ENCODE results near the gene ZDHHC14.

The ZDHHC14 gene

DNA sequence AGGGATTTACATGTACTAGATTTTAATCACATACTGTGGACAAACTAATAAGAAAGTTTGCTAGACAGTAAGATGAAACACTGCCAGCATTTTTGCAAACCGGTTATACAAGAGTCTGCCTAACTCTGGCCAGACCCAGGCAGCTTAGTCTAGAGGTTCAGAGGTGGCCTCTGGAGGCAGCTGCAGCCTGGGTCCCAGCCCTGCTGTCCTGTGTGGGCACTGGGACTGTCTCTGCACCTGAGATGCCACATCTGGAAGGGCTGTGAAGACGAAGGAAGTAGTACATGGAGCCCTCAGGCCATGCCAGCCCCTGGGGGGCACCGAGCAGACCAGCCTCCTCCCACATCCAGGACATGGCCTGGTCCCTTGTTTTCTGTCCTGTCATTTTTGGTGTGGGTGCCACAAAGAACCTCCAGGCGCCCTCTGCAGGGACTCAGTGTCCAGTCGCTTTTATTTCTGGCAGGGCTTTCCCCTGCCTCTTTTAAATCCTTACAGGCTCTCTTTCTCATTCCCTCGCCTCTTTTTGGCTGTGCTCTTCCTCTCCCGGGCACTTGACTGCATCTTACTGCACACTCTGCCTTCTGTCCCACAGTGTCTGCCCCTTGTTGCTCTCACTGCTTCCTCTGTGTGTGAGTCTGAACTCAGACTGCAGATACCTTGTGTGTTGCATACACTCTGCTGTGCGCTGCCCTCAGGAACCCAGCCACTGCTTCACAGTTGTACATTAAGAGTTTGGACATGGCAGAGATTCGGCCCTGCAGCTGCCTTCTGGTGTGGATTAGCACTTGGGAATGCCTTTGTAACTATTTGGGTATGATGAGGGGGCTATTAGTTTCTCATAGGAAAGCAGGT lies 216.7 kb downstream of the ZDHHC14 start:
- peak; percentile 72 for DNase-seq (ENCODE audit: low spot score)

DNA sequence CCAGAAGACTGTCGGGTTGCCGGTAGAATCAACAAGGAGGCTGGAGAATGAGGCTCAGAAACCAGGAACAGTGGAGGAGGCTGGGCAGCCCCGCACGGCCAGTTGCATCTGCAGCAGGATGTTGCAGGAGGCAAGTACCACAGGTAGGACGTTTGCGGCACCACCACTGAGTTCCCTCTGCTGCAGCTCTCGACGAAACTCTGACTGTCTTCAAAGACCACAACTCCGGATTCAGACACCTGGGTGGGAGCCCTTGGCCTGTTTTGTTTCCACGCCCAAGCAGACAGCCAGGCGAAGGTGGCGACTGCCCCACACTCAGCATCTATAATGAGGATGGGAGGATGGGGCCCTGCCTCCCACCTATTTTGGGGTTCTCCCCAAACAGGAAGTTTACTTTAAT lies 218.2 kb downstream of the ZDHHC14 start:
- peak; percentile 9 for DNase-seq (ENCODE audit: low spot score)

DNA sequence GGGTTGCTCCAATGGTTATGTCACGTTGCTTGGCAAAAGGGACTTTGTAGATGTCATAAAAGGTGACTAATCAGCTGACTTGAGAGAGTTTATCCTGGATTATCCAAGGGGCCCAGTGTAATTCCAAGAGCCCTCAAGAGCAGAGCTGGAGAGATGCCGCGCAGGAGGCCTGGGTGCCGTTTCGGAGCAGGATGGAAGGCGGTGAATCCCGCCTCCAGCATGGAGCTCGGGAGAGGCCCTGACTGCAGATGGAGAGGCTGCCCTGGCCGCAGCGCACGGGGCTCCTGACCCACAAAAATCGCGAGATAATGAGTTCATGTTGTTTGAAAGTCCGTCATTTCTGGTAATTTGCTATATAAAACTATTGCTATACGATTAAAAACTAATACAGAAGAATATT lies 219.8 kb downstream of the ZDHHC14 start:
- DNase-seq (ENCODE audit: low spot score): no peak

DNA sequence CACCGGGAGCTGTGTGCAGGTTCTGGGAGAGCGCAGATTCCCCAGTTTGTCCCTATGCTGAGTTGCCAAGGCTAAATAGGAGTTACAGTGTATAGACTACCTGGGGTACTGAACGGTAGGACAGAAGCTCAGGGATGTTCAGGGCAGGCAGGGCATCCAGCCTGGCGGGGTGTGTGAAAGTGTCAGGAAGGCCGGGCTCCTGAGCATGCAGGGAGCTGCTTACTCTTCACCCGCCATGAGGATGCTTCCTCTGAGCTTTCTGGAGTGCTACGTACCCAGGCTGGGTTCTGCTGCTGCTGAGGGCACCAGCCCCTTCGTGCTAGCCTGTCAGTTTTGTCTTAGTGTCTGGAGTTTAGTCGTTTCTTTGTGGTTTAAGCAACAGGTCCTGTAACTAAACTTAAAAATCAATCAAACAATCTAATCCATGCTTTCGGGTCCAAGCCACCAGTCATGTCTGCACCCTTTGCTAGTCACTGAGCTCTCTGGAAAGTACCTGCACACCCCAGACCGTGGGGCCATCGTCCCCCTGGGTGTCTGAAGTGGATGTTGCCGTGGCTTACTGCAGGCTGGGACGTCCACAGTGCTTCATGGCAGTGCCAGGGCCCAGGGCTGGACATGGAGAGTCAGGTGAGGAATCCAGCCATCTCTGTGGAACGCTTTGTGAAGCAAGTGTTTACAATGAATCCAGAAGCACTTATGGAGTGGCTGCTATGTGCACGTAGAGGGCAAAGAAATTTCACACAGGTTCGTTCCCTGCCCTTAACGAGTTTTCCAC lies 221.7 kb downstream of the ZDHHC14 start:
- DNase-seq (ENCODE audit: low spot score): no peak

DNA sequence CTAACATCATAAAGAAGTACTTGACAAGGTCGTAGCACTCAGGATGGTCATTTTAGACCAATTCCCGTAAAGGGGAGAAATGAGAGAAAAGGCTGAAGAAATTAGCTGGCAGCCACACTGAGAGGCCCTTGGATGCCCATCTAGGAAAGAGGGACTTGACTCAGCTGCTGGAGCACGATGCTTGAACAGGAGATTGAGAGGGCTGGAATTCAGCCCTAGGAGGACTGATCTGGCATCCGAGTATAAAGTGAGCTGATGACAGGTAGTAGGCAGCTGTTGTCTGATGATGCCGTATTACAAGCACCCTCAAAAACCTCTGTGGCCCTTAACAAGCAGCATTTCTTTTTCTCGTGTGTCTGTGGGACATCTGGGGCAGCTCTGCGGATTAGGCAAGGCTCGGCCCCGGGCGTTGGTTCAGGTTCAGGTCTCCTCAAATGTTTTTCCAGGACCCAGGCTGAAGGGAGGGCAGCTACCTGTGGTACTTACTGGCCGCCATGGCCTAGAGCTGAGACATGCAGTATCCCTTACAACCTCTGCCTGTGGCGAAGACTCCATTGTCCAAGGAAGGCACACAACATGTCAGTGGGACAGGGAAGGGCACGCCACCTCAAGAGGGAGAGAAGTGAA lies 222.4 kb downstream of the ZDHHC14 start:
- DNase-seq (ENCODE audit: low spot score): no peak

DNA sequence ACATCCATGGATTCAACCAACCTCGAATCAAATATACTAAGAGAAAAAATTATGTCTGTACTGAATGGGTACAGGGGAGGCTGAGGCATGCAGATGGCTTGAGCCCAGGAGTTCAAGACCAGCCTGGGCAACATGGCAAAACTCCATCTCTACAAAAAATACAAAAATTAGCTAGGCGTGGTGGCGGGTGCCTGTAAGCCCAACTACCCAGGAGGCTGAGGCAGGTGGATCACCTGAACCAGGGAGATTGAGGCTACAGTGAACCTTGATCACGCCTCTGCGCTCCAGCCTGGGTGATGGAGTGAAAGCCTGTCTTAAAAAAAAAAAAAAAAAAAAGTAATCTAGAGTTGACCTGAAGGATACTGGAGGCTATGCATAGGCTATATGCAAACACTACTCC lies 223.0 kb downstream of the ZDHHC14 start:
- no peak for DNase-seq (ENCODE audit: low spot score)

DNA sequence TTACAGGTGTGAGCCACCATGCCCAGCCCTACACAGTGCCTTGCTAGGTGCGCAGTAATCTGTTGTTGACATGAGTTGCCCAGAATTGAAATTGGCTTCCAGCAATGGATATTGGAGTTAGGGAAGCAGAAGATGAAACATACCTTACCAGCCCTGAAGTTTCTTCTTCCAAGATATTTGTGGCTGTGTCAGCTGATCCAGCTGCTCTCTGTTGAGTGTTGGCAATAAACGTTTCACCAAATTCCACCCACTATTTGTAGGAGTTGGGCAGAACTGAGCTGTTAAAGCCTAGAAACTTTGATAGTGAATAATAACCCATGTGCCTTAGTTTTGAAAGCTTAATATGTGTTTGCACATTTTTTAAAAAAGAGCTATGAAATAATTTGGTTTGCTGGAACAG lies 223.8 kb downstream of the ZDHHC14 start:
- no peak for DNase-seq (ENCODE audit: low spot score)

DNA sequence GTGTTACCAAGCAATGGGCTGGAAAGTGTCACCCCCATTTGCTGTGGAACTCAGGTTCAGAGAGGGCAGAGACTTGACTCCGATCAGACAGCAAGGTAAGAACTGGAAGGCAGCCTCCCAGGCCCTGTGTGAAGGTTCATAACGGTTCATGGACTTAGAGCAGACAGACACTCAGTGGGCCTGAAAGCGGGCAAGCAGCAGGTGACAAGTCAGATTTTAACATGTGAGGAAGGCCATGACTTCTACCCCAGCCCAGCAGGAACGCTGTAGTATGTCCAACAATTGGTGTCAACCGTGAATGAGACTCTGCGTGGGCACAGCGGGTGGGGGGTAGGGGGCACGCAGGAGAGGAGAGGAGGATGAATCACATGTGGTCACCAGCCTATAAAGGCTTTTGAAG lies 224.5 kb downstream of the ZDHHC14 start:
- no peak for DNase-seq (ENCODE audit: low spot score)

DNA sequence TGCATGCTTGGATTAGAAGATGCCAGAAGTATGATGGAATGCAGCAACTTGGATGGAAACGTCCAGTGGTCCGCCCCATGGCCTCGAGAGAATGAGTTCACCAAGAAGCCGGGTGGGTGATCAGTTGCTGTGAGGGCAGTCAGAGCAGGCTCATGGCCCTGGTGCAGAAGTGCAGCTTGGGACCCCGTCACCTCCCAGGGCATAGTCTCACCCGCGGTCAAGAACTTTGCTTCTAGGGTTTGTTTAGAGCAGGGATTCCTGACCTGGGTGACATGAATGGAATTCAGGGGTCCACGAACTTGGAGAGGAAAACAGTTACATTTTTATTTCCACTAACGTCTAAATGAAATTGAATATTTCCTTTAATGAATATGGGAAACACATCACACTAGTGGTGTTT lies 225.5 kb downstream of the ZDHHC14 start:
- no peak for DNase-seq (ENCODE audit: low spot score)

DNA sequence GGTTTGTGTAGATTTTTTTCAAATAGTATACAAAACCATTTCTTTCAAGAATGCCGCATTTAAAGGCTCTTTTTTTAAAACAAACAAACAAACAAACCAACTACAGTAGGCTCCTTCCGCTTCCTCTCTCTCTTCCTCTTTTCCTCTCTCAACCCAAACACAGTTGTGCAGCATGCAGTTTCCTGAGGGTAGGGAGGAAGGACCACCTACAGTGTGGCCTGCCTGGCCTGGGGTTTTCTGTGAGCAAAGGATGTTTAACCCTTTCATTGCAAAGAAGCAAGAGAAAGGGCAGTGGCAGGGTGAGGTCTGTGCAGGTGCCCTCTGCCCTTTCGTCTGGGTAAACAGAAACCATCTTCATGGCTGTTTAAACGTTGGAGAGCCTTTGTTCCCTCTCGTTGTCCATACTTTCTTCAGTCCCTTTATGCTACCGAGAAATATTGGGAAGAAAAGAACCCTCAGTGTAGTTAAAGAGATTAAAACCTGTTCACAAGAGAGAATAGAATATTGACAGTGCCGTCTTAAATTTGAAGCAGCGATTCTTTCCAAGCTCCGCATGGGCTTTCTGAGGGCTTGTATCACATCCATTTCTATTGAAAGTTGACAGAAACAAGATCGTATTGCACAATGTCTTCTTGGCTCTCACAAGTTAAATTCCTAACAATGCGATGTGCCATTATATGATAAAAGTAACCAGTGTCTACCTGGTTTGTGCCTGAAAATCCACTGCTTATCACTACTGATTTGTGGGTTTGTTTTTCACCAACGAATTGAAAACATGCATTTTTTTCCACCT lies 226.5 kb downstream of the ZDHHC14 start:
- no peak for DNase-seq (ENCODE audit: low spot score)

DNA sequence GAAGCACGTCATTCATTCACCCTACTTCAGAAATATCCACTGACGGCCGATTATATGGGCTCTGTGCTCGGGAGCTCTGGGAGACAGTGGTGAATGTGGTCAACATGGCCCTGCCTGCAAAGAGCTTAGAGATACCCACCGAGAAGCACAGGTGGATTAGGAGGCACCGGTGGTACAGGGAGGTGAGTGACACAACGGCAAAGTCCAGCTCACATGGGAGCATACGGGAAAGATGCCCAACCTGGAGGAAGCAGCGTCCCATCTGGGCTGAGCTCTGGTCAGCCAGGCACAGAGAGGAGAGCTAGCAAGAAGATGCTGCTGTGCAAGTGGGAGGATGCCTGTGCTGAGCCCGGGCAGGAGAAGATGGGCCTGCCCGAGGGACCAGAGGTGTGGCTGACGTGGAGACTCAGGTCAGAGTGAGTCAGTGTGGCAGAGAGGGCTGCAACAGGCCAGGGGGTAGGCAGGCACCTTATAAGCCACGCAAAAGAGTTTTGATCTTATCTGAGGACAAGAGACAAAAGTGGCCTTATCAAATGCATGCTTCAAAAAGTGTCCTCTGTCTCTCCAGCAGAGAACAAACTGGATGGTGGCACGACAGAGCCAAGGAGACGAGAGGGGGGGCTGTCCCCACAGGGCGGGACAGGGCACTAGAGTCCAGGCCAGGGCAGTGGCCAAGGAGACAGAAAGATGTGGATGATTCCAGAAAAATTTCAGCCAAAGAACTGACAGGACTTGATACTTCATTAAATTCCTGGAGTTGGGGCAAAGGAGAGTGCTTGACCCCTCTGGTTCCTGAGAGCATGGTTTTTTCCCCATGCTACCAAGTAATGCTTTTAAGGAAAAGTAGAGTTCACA lies 227.5 kb downstream of the ZDHHC14 start:
- no peak for DNase-seq (ENCODE audit: low spot score)

DNA sequence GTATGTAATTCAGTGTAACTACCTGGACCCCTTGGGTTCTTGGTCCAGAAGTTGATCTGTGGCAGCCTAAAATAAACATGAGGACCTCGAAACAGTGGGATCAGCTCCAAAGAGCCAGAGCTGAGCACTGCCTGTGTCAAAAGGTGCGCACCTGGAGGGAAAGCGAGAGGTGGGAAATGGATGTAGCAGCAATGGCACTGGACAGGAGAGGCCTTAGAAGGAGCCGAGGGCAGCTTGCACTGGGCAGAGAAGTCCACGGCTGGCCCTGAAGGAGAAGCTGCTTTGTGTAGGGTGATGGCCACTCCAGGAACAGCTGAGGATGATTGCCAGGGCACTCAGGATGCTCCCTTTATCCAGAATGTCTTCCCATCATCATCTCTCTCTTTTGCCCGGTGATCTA lies 228.1 kb downstream of the ZDHHC14 start:
- no peak for DNase-seq (ENCODE audit: low spot score)

DNA sequence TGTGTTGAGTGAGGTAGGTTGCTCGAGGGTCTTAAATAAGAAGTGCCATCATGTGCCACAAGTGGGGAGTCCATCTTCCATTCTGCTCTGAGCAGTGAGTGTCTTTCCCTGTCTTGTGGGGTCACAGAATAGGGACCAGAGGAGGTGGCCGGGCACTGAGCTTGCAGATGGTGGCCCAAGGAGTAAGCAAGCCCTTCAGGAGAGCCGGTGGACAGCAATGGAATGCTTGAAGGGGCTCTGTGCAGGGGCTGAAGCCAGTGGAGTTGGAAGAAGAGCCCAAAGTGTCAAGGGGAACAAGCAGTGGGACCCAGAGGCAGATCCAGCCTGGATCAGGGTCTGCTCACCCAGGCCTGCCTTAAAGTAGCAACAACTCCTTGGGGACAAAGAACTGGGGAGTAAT lies 228.6 kb downstream of the ZDHHC14 start:
- DNase-seq (ENCODE audit: low spot score): no peak

DNA sequence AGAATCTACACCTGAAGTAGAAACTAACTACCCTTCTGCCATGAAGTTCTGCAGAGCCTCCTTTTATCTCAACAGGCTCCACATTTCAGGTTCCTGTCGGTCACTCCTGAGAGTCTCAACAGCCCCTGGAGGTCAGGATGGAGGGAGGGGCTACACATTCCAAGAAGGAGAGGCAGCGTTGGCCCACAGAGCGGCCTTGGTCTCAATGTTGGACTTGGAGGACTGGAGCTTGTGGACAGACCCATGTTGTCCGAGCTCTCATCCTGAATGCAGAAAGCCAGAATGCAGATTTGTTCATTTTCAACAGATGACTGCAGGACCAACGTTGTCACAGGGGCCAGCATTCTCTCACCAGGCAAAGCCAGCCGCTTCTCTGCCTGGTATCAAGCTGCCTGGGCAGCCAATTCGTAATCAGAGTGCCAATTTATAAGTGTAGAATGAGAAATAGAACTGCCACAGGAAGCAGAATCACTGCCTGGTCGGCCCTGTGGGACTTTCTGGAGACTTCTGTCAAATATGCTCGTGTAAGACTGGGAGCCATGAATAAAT lies 229.5 kb downstream of the ZDHHC14 start:
- no peak for DNase-seq (ENCODE audit: low spot score)

DNA sequence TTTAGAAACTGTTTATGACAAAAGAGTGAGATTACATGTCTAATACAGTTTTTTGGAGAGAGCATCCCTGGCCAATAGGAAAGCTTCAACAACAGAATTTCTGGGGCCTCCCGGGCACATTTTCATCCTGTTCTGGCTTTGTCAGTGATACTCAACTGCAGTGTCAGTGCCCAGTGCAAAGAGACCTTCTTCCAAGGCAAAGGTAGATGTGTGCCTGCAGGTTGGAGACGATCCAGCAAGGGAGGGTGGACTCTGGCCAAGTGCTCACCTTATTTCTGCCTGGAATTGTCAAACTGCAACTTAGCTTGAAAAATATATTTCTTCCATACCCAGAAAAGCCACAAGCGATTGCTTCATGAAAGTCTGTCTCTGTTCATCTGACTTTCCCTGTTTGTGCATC lies 230.4 kb downstream of the ZDHHC14 start:
- DNase-seq (ENCODE audit: low spot score): no peak

DNA sequence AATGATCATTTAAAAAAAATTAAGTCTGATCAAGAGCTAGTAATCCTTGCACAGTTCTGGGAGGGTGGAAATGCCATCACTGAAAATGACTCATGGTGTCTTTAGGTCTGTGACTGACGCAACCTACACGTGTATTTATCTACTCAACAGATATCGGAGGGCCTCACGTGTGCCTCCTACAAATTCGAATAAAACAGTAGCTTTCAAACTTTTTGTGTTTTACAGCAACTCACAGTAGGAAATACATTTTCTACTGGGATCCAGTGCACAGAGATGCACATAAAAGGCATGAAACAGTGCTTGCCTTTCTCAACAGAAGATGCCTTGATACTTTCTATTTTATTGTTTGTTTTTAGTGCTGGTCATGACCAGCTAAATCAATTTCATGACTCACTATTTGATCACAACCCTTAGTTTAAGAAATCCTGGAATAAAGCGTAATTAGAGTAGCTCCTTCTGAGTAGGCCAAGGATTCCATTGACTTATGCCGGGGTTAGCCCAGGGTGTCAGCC lies 232.1 kb downstream of the ZDHHC14 start:
- DNase-seq (ENCODE audit: low spot score): no peak

DNA sequence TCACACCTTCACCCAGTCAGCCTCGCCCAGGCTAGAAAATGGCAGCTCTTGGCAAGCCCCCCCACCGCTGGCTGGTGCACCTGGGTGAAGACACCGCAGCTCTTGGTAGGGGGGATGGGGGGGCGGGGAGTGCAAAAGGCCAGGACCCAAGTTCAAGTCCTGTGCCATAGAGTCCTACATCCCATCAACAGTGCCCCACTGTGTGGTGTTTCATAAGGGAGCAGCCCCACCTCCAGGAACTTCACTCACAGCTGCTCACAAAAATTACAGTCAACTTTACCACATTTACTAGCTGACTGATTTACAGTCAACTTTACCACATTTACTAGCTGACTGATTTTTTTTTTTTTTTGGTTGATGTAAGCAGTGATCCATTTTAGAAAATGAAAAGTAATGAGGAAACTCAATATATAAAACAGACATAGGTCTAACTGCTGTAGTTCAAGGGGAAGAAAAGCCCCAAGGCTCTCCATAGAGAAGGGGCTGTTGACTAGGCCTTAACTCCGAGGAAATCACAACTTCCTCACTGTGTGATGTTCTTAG lies 233.1 kb downstream of the ZDHHC14 start:
- no peak for DNase-seq (ENCODE audit: low spot score)

DNA sequence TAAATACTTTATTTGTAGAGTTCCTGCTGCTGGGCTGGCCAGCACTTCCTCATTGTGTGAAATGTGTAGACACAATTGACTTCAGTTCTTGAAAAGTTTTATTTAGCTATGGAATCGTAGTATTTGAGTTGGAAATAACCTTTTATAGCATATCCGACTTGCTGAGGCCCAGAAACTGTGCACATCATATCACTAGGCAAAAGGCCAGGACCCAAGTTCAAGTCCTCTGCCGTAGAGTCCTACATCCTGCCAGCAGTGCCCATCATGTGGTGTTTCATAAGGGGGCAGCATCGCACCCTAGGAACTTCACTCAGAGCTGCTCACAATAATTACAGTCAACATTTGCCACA lies 234.4 kb downstream of the ZDHHC14 start:
- no peak for DNase-seq (ENCODE audit: low spot score)

DNA sequence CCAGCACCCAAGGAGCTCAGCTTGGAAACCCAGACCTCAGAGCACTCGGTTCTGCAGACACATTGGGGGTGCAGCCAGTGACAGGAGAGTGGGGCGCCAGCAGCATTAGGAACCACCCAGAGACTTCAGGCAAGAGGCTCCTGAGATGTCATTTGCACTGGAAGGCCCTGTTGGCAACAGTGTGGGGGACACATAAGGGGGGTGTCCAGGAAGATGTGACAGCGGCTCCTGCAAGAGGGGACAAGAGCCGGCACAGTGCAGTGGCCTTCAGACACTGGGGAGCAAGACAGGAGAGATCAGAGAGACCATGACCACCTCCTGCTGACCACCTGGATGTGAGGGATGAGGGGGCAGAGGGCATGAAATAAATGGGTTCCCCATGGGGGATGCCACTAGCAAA lies 235.0 kb downstream of the ZDHHC14 start:
- no peak for DNase-seq (ENCODE audit: low spot score)

DNA sequence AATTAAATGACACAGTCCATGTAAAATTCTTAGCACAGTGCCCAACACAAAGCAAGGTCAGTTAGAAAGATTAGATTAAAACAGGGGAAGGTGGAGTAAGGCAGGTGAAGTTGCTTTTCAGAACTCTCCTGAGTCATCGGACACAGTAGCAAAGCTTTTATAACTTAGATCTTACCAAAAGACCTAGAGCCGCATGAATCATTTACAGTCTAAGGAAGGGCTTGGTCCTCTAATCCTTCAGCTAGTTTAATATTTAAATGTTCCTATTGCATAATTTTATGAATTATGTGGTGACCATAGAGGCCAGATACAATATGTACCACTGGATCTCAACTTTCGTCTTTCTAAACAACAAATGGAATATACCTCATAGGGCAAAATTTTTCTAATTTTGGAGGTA lies 240.0 kb downstream of the ZDHHC14 start:
- no peak for DNase-seq (ENCODE audit: low spot score)

DNA sequence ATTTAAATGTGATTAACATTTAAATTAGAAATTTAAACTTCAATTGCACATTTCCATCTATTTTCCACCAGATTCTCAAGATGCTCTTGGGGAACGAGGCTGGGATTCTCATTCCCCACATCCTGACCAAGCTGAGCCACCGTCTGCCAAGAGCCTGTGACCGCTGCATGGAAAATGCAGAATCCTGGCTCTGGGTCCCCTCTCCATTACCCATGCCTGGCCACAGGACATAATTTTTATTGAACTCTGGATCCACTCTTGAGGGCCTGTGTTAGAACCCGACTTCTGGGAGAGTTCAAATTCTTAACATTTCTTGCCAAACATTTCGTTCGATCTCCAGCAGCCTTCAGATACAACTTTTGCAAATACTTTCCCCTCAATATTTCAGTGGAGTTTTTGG lies 240.4 kb downstream of the ZDHHC14 start:
- no peak for DNase-seq (ENCODE audit: low spot score)

All from D341Med (cell line).